Measurements from ENCODE around the gene TRIM39. TPM values are rescaled to one million over a fixed set of nuclear protein-coding genes. Genes with fewer than 3 reads are reported as not detected.

The TRIM39 gene
- total and polyA plus RNA-seq, 2 donors = 7.2 to 12.7 TPM

DNA sequence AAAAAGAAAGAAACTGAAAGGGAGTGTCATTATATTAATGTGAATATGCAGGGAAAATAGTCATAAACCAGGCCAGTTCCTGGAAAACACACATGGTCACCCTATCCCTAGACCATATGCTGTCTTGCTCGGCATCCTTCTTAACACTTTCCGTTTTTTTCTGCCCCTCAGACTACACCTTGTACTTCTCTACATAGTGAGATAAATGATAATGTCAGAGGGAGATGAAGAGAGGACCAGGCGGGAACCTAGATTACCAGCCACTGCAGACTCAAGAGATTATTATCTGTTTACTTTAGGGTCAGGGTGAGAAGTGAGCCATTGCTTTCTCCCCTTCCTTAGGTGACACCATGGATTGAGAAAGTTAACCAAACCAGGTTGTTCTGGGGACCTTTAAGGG lies 14.5 kb downstream of the TRIM39 start:
- H3K27ac ChIP-seq (ENCODE audit: low read depth in 1 of 2, low read length in 1 of 2) = no peak overlapping the region
- H3K27me3 ChIP-seq (ENCODE audit: control insufficient read depth in 2 of 2, insufficient read depth in 1 of 2, low read length in 1 of 2) = no peaks in the 10 kb centered on the region
- whole genome bisulfite sequencing = 98% methylated on average over 3 of the region's 3 CpGs
- H3K36me3 ChIP-seq (ENCODE audit: control insufficient read depth in 2 of 2, insufficient read depth in 2 of 2, low read length in 1 of 2) = peaks cover 18 to 38% of the 10 kb centered on the region in 2 donors
- peaks cover 5% of the 10 kb centered on the region in 2 donors for H3K4me1 ChIP-seq (ENCODE audit: control insufficient read depth in 2 of 2, insufficient read depth in 2 of 2, low read length in 2 of 2)
- no peaks in the 10 kb centered on the region for H3K9me3 ChIP-seq (ENCODE audit: control insufficient read depth in 2 of 2, insufficient read depth in 1 of 2, low read length in 1 of 2)
- no peak overlapping the region for H3K4me3 ChIP-seq (ENCODE audit: low read length in 2 of 2)
- DNase-seq (ENCODE audit: low read depth in 6 of 9, low spot score in 9 of 9) = no peak

DNA sequence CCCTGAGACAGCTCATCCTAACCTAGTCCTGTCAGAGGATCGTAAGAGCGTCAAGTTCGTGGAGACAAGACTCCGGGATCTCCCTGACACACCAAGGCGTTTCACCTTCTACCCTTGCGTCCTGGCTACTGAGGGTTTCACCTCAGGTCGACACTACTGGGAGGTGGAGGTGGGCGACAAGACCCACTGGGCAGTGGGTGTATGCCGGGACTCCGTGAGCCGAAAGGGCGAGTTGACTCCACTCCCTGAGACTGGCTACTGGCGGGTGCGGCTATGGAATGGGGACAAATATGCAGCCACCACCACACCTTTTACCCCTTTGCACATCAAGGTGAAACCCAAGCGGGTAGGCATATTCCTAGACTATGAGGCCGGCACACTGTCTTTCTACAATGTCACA lies 15.0 kb downstream of the TRIM39 start:
- H3K9me3 ChIP-seq (ENCODE audit: control insufficient read depth in 2 of 2, insufficient read depth in 1 of 2, low read length in 1 of 2) = no peaks in the 10 kb centered on the region
- H3K36me3 ChIP-seq (ENCODE audit: control insufficient read depth in 2 of 2, insufficient read depth in 2 of 2, low read length in 1 of 2) = peaks cover 18 to 35% of the 10 kb centered on the region in 2 donors
- peaks cover 5% of the 10 kb centered on the region in 2 donors for H3K4me1 ChIP-seq (ENCODE audit: control insufficient read depth in 2 of 2, insufficient read depth in 2 of 2, low read length in 2 of 2)
- H3K27ac ChIP-seq (ENCODE audit: low read depth in 1 of 2, low read length in 1 of 2) = no peak overlapping the region
- 98% methylated on average over 16 of the region's 16 CpGs for WGBS
- no peak for DNase-seq (ENCODE audit: low read depth in 6 of 9, low spot score in 9 of 9)
- H3K4me3 ChIP-seq (ENCODE audit: low read length in 2 of 2) = no peak overlapping the region
- no peaks in the 10 kb centered on the region for H3K27me3 ChIP-seq (ENCODE audit: control insufficient read depth in 2 of 2, insufficient read depth in 1 of 2, low read length in 1 of 2)

DNA sequence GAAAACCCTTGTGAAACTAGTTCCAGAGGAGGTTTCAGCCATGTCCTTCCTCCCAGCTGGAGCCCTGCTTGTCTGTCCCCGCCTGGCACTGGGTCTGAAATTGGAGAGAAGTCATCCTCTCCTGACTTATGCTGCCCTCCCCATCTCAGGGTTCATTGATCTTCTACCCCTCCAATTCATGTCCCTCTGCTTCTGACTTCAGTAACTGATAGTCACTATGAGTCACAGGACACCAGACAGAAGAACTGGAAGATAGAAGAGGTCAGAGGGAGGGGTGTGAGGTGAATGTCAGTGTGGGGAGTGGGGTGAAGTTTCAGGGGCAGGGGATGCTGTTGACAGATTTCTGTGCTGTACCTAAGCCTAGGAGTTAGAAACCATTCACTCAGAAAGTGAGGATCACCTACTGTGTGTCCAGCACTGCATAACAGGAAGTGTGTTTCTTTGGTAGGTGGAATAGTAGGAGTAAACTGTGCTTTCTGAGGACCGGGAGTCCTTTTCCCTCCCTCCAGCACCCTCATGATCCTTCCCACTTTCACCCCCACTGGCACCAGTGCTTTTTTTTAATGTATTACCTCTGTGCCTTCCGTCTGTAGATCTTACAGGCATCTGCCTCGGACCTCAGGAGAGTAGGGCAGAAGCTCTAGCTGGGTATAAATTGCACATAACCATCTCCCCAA lies 17.6 kb downstream of the TRIM39 start:
- DNase-seq (ENCODE audit: low read depth in 6 of 9, low spot score in 9 of 9) = no peak
- peaks cover 5% of the 10 kb centered on the region in 2 donors for H3K4me1 ChIP-seq (ENCODE audit: control insufficient read depth in 2 of 2, insufficient read depth in 2 of 2, low read length in 2 of 2)
- H3K27me3 ChIP-seq (ENCODE audit: control insufficient read depth in 2 of 2, insufficient read depth in 1 of 2, low read length in 1 of 2) = no peaks in the 10 kb centered on the region
- no peak overlapping the region for H3K27ac ChIP-seq (ENCODE audit: low read depth in 1 of 2, low read length in 1 of 2)
- 79% methylated on average over 4 of the region's 4 CpGs for WGBS
- H3K36me3 ChIP-seq (ENCODE audit: control insufficient read depth in 2 of 2, insufficient read depth in 2 of 2, low read length in 1 of 2) = peaks cover 23 to 25% of the 10 kb centered on the region in 2 donors
- no peak overlapping the region for H3K4me3 ChIP-seq (ENCODE audit: low read length in 2 of 2)
- no peaks in the 10 kb centered on the region for H3K9me3 ChIP-seq (ENCODE audit: control insufficient read depth in 2 of 2, insufficient read depth in 1 of 2, low read length in 1 of 2)

DNA sequence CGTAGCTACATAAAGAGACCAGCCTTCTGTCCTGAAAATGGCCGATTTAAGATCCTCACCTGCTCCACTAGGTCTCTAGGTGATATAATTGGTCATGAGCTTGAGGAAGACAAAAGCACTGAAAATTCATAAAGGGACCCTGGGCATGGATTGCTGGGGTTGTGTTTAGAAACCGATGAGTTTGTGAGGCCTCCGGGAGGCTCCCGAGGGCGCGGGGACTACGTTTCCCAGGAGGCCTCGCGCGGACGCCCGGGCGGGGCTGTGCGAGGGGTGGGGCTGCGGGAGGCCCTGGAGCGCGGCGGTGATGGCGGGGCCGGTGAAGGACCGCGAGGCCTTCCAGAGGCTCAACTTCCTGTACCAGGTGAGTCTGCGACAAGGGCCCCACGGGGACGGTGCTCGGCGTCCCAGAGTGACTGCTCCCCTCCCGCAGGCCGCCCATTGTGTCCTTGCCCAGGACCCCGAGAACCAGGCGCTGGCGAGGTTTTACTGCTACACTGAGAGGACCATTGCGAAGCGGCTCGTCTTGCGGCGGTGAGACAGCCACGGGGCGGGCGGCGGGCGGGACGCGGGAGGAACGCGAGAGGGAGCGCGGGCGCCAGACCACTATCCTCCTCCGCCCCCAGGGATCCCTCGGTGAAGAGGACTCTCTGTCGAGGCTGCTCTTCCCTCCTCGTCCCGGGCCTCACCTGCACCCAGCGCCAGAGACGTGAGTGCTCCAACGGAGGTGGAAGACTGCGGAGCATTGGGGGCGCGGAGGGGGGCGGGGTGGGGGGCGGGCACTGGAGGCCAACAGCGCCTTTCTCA lies 18.3 kb downstream of the TRIM39 start, which contains the start of gene RPP21:
Gene RPP21, plus strand, starts transcription at position 289 of the 804 bp plus-strand sequence. Its CDS starts 16 bp downstream, at position 305.
- Histone ChIP-seq H3K4me1 (ENCODE audit: control insufficient read depth in 2 of 2, insufficient read depth in 2 of 2, low read length in 2 of 2) (peaks cover 5% of the 10 kb centered on the region in 2 donors), H3K4me3 (ENCODE audit: low read length in 2 of 2) (peak within 1 kb of the TSS; percentile 92 to 93), H3K27ac (ENCODE audit: low read depth in 1 of 2, low read length in 1 of 2) (peak within 1 kb of the TSS; percentile 80 to 98), H3K36me3 (ENCODE audit: control insufficient read depth in 2 of 2, insufficient read depth in 2 of 2, low read length in 1 of 2) (peaks cover 22 to 23% of the 10 kb centered on the region in 2 donors), H3K9me3 (ENCODE audit: control insufficient read depth in 2 of 2, insufficient read depth in 1 of 2, low read length in 1 of 2) (no peaks in the 10 kb centered on the region), H3K27me3 (ENCODE audit: control insufficient read depth in 2 of 2, insufficient read depth in 1 of 2, low read length in 1 of 2) (no peaks in the 10 kb centered on the region)
- WGBS = 4% methylated on average over 64 of the region's 64 CpGs
- peak; percentile 47 to 90 (median 77) for DNase-seq (ENCODE audit: low read depth in 6 of 9, low spot score in 9 of 9)

DNA sequence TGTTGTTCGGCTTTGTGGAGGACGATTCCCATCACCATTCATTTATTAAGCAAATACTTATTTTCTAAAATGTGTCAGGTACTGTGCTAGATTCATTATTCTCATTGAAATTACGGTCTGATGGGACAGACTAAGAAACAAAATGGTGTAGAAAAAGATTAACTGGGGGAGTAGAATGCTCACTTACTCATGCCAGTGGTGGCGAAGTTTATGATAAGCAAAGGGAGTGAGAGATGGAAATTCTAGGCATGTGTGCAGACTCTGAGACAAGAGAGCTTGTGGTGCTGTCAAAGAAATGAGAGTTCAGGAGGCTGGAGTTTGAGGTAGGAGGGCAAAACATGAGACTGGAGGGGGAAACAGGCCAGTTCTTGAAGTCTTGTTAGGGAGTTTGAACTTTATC lies 19.1 kb downstream of the TRIM39 start:
- WGBS = 75% methylated on average over 4 of the region's 4 CpGs
- Histone ChIP-seq H3K4me3 (ENCODE audit: low read length in 2 of 2) (peak overlapping the region; percentile 92 to 93), H3K27ac (ENCODE audit: low read depth in 1 of 2, low read length in 1 of 2) (no peak overlapping the region)

DNA sequence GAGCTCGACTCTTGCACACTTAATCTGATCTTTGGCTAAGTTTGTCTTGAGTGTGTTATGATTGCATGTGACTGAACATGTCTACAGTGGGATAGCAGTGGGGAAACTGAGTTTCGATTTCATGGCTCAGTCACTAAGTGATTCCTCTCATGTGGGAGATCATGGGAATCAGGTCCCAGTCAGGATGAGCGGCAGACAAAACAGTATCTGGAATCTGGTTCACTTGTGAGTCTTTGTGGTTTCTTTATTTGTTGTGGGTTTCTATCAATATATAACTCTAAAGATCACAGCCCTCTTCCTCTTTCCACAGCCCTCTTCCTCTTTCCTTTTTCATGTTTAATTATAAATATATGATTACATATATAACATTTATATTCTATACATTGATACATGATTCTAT lies 22.2 kb downstream of the TRIM39 start:
- Histone ChIP-seq H3K36me3 (ENCODE audit: control insufficient read depth in 2 of 2, insufficient read depth in 2 of 2, low read length in 1 of 2) (peaks cover 3 to 5% of the 10 kb centered on the region in 2 donors), H3K27ac (ENCODE audit: low read depth in 1 of 2, low read length in 1 of 2) (no peak overlapping the region), H3K9me3 (ENCODE audit: control insufficient read depth in 2 of 2, insufficient read depth in 1 of 2, low read length in 1 of 2) (no peaks in the 10 kb centered on the region), H3K4me1 (ENCODE audit: control insufficient read depth in 2 of 2, insufficient read depth in 2 of 2, low read length in 2 of 2) (peaks cover 5% of the 10 kb centered on the region in 2 donors), H3K27me3 (ENCODE audit: control insufficient read depth in 2 of 2, insufficient read depth in 1 of 2, low read length in 1 of 2) (peaks cover 0 to 5% of the 10 kb centered on the region in 2 donors), H3K4me3 (ENCODE audit: low read length in 2 of 2) (no peak overlapping the region)
- DNase-seq (ENCODE audit: low read depth in 6 of 9, low spot score in 9 of 9) = no peak
- 81% methylated on average over 3 of the region's 3 CpGs for whole genome bisulfite sequencing

More for the DNA sequence above, 19.1 kb downstream of the TRIM39 start:
- DNase-seq (ENCODE audit: low read depth in 6 of 9, low spot score in 9 of 9) = no peak
- Histone ChIP-seq H3K27me3 (ENCODE audit: control insufficient read depth in 2 of 2, insufficient read depth in 1 of 2, low read length in 1 of 2) (no peaks in the 10 kb centered on the region), H3K9me3 (ENCODE audit: control insufficient read depth in 2 of 2, insufficient read depth in 1 of 2, low read length in 1 of 2) (no peaks in the 10 kb centered on the region), H3K4me1 (ENCODE audit: control insufficient read depth in 2 of 2, insufficient read depth in 2 of 2, low read length in 2 of 2) (peaks cover 5% of the 10 kb centered on the region in 2 donors), H3K36me3 (ENCODE audit: control insufficient read depth in 2 of 2, insufficient read depth in 2 of 2, low read length in 1 of 2) (peaks cover 15 to 18% of the 10 kb centered on the region in 2 donors)

DNA sequence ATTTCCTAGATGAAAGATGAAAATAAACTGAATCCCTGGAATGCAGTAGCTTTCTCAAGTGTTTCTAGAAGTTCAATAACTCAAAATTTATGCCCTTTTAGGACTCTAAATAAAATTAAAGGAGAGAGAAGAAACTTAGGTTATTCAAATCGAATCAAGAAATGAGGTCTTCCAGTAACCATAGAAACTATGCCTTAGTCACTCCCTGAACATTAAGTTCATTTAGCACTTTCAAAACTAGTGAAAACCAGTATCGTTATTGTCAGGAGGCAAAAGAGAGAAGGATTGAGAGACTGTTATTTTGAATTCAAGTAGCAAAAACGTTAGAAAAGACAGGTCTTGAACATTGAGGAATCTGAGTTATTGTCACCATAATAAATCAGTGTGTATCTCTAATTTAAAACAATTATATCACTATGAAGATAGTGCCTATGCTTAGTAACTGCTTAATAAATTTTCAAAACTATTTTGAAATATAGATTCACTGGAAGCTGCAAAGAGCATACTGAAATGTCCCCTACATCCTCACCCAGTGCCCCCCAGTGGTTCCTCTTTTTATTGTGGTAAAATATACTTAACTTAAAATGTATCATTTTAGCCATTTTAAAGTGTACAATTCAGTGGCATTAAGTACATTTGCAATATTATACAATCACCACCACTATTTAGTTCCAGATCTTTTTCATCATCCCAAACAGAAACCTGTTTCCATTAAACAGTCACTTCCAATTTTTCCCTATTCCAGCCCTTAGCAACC lies 22.9 kb downstream of the TRIM39 start:
- H3K9me3 ChIP-seq (ENCODE audit: control insufficient read depth in 2 of 2, insufficient read depth in 1 of 2, low read length in 1 of 2) = no peaks in the 10 kb centered on the region
- peaks cover 3 to 5% of the 10 kb centered on the region in 2 donors for H3K36me3 ChIP-seq (ENCODE audit: control insufficient read depth in 2 of 2, insufficient read depth in 2 of 2, low read length in 1 of 2)
- 91% methylated on average over 3 of the region's 3 CpGs for WGBS
- no peak for DNase-seq (ENCODE audit: low read depth in 6 of 9, low spot score in 9 of 9)
- H3K4me3 ChIP-seq (ENCODE audit: low read length in 2 of 2) = no peak overlapping the region
- peaks cover 0 to 5% of the 10 kb centered on the region in 2 donors for H3K27me3 ChIP-seq (ENCODE audit: control insufficient read depth in 2 of 2, insufficient read depth in 1 of 2, low read length in 1 of 2)
- H3K4me1 ChIP-seq (ENCODE audit: control insufficient read depth in 2 of 2, insufficient read depth in 2 of 2, low read length in 2 of 2) = peaks cover 3 to 5% of the 10 kb centered on the region in 2 donors
- H3K27ac ChIP-seq (ENCODE audit: low read depth in 1 of 2, low read length in 1 of 2) = no peak overlapping the region

DNA sequence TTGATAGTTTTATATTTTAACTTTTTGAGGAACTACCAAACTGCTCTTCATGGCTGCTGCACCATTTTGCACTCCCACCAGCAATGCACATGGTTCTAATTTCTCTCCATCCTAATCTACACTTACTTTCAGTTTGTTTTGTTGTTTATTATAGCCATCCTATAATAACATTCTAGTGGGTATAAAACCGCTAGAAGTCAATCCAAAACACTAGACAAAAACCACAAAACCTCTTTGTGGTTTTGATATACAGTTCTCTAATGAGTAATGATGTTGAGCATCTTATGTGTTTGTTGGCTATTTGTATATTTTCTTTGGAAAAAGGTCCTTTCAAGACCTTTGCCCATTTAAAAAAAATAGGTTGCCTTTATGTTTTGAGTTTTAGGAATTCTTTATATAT lies 23.8 kb downstream of the TRIM39 start:
- DNase-seq (ENCODE audit: low read depth in 6 of 9, low spot score in 9 of 9) = no peak
- H3K4me3 ChIP-seq (ENCODE audit: low read length in 2 of 2) = no peak overlapping the region
- peaks cover 0 to 5% of the 10 kb centered on the region in 2 donors for H3K4me1 ChIP-seq (ENCODE audit: control insufficient read depth in 2 of 2, insufficient read depth in 2 of 2, low read length in 2 of 2)
- H3K9me3 ChIP-seq (ENCODE audit: control insufficient read depth in 2 of 2, insufficient read depth in 1 of 2, low read length in 1 of 2) = no peaks in the 10 kb centered on the region
- no peak overlapping the region for H3K27ac ChIP-seq (ENCODE audit: low read depth in 1 of 2, low read length in 1 of 2)
- WGBS = 8% methylated on average over 1 of the region's 1 CpG
- H3K27me3 ChIP-seq (ENCODE audit: control insufficient read depth in 2 of 2, insufficient read depth in 1 of 2, low read length in 1 of 2) = peaks cover 0 to 10% of the 10 kb centered on the region in 2 donors
- peaks cover 3 to 5% of the 10 kb centered on the region in 2 donors for H3K36me3 ChIP-seq (ENCODE audit: control insufficient read depth in 2 of 2, insufficient read depth in 2 of 2, low read length in 1 of 2)
